Measurements from ENCODE around the gene FAM50B.
A peak's percentile ranks its signal among the peaks of the same experiment; 100 is the strongest.

The FAM50B gene

GRCh38 chr6:3875486-3875885 is 26.3 kb downstream of the FAM50B start:
- no peak for DNase-seq

GRCh38 chr6:3876101-3876500 is 26.9 kb downstream of the FAM50B start:
- DNase-seq: peak; percentile 24

GRCh38 chr6:3876866-3877265 is 27.7 kb downstream of the FAM50B start:
- peak; percentile 1 for DNase-seq

- no peak for DNase-seq
These were observed 29.0 kb downstream of the FAM50B start for GRCh38 chr6:3878048-3878666.

GRCh38 chr6:3879194-3879952 is 30.2 kb downstream of the FAM50B start:
- no peak for DNase-seq

GRCh38 chr6:3881711-3882421 is 32.7 kb downstream of the FAM50B start:
- DNase-seq: no peak

- peak; percentile 15 for DNase-seq
These were observed 33.3 kb downstream of the FAM50B start for GRCh38 chr6:3882431-3882830.

GRCh38 chr6:3882866-3883265 is 33.7 kb downstream of the FAM50B start:
- no peak for DNase-seq

- peak; percentile 84 for DNase-seq
These were observed 35.0 kb downstream of the FAM50B start for GRCh38 chr6:3884007-3884745.

GRCh38 chr6:3885262-3886036 is 36.3 kb downstream of the FAM50B start:
- peak; percentile 82 for DNase-seq

- DNase-seq: no peak
These were observed 38.1 kb downstream of the FAM50B start for GRCh38 chr6:3887150-3887700.

- DNase-seq: no peak
These were observed 39.2 kb downstream of the FAM50B start for GRCh38 chr6:3888153-3888957.

GRCh38 chr6:3890047-3890446 is 40.9 kb downstream of the FAM50B start:
- DNase-seq: no peak

- DNase-seq: no peak
These were observed 42.7 kb downstream of the FAM50B start for GRCh38 chr6:3891883-3892282.

GRCh38 chr6:3892603-3893002 is 43.4 kb downstream of the FAM50B start:
- no peak for DNase-seq

GRCh38 chr6:3893487-3893886 is 44.3 kb downstream of the FAM50B start:
- no peak for DNase-seq

- no peak for DNase-seq
These were observed 44.7 kb downstream of the FAM50B start for GRCh38 chr6:3893917-3894316.

GRCh38 chr6:3894590-3895311 is 45.6 kb downstream of the FAM50B start:
- DNase-seq: no peak

- DNase-seq: no peak
These were observed 46.1 kb downstream of the FAM50B start for GRCh38 chr6:3895312-3895653.

GRCh38 chr6:3895805-3896204 is 46.6 kb downstream of the FAM50B start:
- DNase-seq: no peak
